HEK293 (cell line): ENCODE results near the gene LPP.

Source experiments
- CTCF ChIP-seq: fragments of 450-650 bp; formaldehyde crosslinking; IDR thresholded peaks from 2 replicates; pipeline ENCODE4 v1.5.1; 2016; ENCODE audit warnings: missing biosample characterization, missing genetic modification characterization
- GLI4 ChIP-seq: fragments of 450-650 bp; formaldehyde crosslinking; IDR thresholded peaks from 2 replicates; pipeline ENCODE4 v1.5.1; 2016; ENCODE audit warnings: missing biosample characterization, missing genetic modification characterization
- HIC1 ChIP-seq: fragments of 450-650 bp; formaldehyde crosslinking; IDR thresholded peaks from 2 replicates; pipeline ENCODE4 v1.5.1; 2016; ENCODE audit warnings: missing biosample characterization, missing genetic modification characterization
- HOXA7 ChIP-seq: sonication (generic); formaldehyde crosslinking; IDR thresholded peaks from 2 replicates; pipeline ENCODE4 v1.8.1; 2022; ENCODE audit warnings: missing genetic modification reagents, borderline replicate concordance
- KLF17 ChIP-seq: fragments of 450-650 bp; formaldehyde crosslinking; IDR thresholded peaks from 2 replicates; pipeline ENCODE4 v1.5.1; 2016; ENCODE audit warnings: missing biosample characterization, missing genetic modification characterization
- KLF9 ChIP-seq: fragments of 450-650 bp; formaldehyde crosslinking; IDR thresholded peaks from 2 replicates; pipeline ENCODE4 v1.5.1; 2016; ENCODE audit warnings: missing biosample characterization, missing genetic modification characterization, low read depth
- ZBTB10 ChIP-seq: fragments of 450-650 bp; formaldehyde crosslinking; IDR thresholded peaks from 2 replicates; pipeline ENCODE4 v1.5.1; 2016; ENCODE audit warnings: missing biosample characterization, missing genetic modification characterization
- ZBTB17 ChIP-seq: fragments of 450-650 bp; formaldehyde crosslinking; IDR thresholded peaks from 2 replicates; pipeline ENCODE4 v1.5.1; 2016; ENCODE audit warnings: missing biosample characterization, missing genetic modification characterization
- ZBTB6 ChIP-seq: fragments of 450-650 bp; formaldehyde crosslinking; IDR thresholded peaks from 2 replicates; pipeline ENCODE4 v1.5.1; 2017; ENCODE audit warnings: missing biosample characterization, missing genetic modification characterization
- ZBTB8A ChIP-seq: fragments of 450-650 bp; formaldehyde crosslinking; IDR thresholded peaks from 2 replicates; pipeline ENCODE4 v1.5.1; 2016; ENCODE audit warnings: missing biosample characterization, missing genetic modification characterization
- ZFP3 ChIP-seq: fragments of 450-650 bp; formaldehyde crosslinking; IDR thresholded peaks from 2 replicates; pipeline ENCODE4 v1.5.1; 2016; ENCODE audit warnings: low read depth, missing biosample characterization, missing genetic modification characterization
- ZNF121 ChIP-seq: fragments of 450-650 bp; formaldehyde crosslinking; IDR thresholded peaks from 2 replicates; pipeline ENCODE4 v1.5.1; 2016; ENCODE audit warnings: missing biosample characterization, missing genetic modification characterization
- ZNF146 ChIP-seq: fragments of 450-650 bp; formaldehyde crosslinking; IDR thresholded peaks from 2 replicates; pipeline ENCODE4 v1.5.1; 2016; ENCODE audit warnings: missing biosample characterization, missing genetic modification characterization
- ZNF311 ChIP-seq: fragments of 450-650 bp; formaldehyde crosslinking; IDR thresholded peaks from 2 replicates; pipeline ENCODE4 v1.5.1; 2017; ENCODE audit warnings: missing biosample characterization, missing genetic modification characterization, borderline replicate concordance
- ZNF350 ChIP-seq: fragments of 450-650 bp; formaldehyde crosslinking; IDR thresholded peaks from 2 replicates; pipeline ENCODE4 v1.5.0; 2017; ENCODE audit warnings: missing biosample characterization, mild to moderate bottlenecking, missing genetic modification characterization
- ZNF354C ChIP-seq: fragments of 450-650 bp; formaldehyde crosslinking; IDR thresholded peaks from 2 replicates; pipeline ENCODE4 v1.5.1; 2016; ENCODE audit warnings: missing biosample characterization, missing genetic modification characterization, low read depth, borderline replicate concordance
- ZNF433 ChIP-seq: fragments of 450-650 bp; formaldehyde crosslinking; IDR thresholded peaks from 2 replicates; pipeline ENCODE4 v1.5.1; 2016; ENCODE audit warnings: missing biosample characterization, missing genetic modification characterization, low read depth
- ZNF473 ChIP-seq: fragments of 450-650 bp; formaldehyde crosslinking; IDR thresholded peaks from 2 replicates; pipeline ENCODE4 v1.5.1; 2017; ENCODE audit warnings: missing biosample characterization, missing genetic modification characterization
- ZNF548 ChIP-seq: fragments of 450-650 bp; formaldehyde crosslinking; IDR thresholded peaks from 2 replicates; pipeline ENCODE4 v1.5.1; 2016; ENCODE audit warnings: missing biosample characterization, missing genetic modification characterization
- ZNF596 ChIP-seq: fragments of 450-650 bp; IDR thresholded peaks from 2 replicates; pipeline ENCODE4 v1.5.0; 2018; ENCODE audit warnings: missing biosample characterization, mild to moderate bottlenecking, missing genetic modification characterization, moderate library complexity
- ZNF776 ChIP-seq: fragments of 450-650 bp; formaldehyde crosslinking; IDR thresholded peaks from 2 replicates; pipeline ENCODE4 v1.5.0; 2017; ENCODE audit warnings: missing biosample characterization, missing genetic modification characterization, borderline replicate concordance
- ZNF792 ChIP-seq: fragments of 450-650 bp; formaldehyde crosslinking; IDR thresholded peaks from 2 replicates; pipeline ENCODE4 v1.5.1; 2016; ENCODE audit warnings: missing biosample characterization, missing genetic modification characterization
- ZSCAN16 ChIP-seq: fragments of 450-650 bp; formaldehyde crosslinking; IDR thresholded peaks from 2 replicates; pipeline ENCODE4 v1.5.1; 2016; ENCODE audit warnings: missing biosample characterization, missing genetic modification characterization

The LPP gene

GRCh38 chr3:188154014-188154808 lies at the start of gene LPP (continued):
- no peak for TF ChIP-seq HOXA7 (CRISPR knock-in tag)
- peak; percentile 32; the same call in 1 of the 2 replicates for TF ChIP-seq HIC1
- TF ChIP-seq ZNF548: no peak
- TF ChIP-seq ZNF311: no peak
- TF ChIP-seq CTCF (tag by site-specific recombination): no peak
- TF ChIP-seq ZBTB6 (tag by site-specific recombination): no peak
- no peak for TF ChIP-seq ZNF433 (tag by site-specific recombination)
- no peak for TF ChIP-seq ZNF350 (tag by site-specific recombination)
- no peak for TF ChIP-seq ZFP3 (tag by site-specific recombination)
- no peak for TF ChIP-seq ZSCAN16 (tag by site-specific recombination)
- peak; percentile 96 for TF ChIP-seq ZBTB8A
- TF ChIP-seq ZBTB10 (tag by site-specific recombination): 0 out of 2 replicates have a peak, but pooled peaks have one; percentile 32
- no peak for TF ChIP-seq GLI4 (tag by site-specific recombination)
- no peak for TF ChIP-seq ZNF146 (tag by site-specific recombination)
- no peak for TF ChIP-seq KLF17 (tag by site-specific recombination)
- no peak for TF ChIP-seq ZNF354C (tag by site-specific recombination)
- no peak for TF ChIP-seq ZNF596 (tag by site-specific recombination)
- TF ChIP-seq ZNF792 (tag by site-specific recombination): no peak
- TF ChIP-seq ZNF121 (tag by site-specific recombination): no peak
- TF ChIP-seq ZBTB17: no peak
- no peak for TF ChIP-seq ZNF776 (tag by site-specific recombination)
- peak; percentile 91 for TF ChIP-seq KLF9 (tag by site-specific recombination)
- no peak for TF ChIP-seq ZNF473 (tag by site-specific recombination)
